HG02852 (cell line): ENCODE data around the gene TMEM25.
"Not testable (repeated sequence)": the region's sequence is repeated elsewhere in the genome, so short reads cannot be mapped to it uniquely, and the experiment has no call there.

Experiments
- ATAC-seq: cut with Tn5 transposase; IDR thresholded peaks from one replicate; pipeline ENCODE4 v1.9.1; 2021; ENCODE audit warnings: mild to moderate bottlenecking, moderate library complexity; ENCODE audit not compliant: unreplicated experiment

TMEM25 gene

DNA sequence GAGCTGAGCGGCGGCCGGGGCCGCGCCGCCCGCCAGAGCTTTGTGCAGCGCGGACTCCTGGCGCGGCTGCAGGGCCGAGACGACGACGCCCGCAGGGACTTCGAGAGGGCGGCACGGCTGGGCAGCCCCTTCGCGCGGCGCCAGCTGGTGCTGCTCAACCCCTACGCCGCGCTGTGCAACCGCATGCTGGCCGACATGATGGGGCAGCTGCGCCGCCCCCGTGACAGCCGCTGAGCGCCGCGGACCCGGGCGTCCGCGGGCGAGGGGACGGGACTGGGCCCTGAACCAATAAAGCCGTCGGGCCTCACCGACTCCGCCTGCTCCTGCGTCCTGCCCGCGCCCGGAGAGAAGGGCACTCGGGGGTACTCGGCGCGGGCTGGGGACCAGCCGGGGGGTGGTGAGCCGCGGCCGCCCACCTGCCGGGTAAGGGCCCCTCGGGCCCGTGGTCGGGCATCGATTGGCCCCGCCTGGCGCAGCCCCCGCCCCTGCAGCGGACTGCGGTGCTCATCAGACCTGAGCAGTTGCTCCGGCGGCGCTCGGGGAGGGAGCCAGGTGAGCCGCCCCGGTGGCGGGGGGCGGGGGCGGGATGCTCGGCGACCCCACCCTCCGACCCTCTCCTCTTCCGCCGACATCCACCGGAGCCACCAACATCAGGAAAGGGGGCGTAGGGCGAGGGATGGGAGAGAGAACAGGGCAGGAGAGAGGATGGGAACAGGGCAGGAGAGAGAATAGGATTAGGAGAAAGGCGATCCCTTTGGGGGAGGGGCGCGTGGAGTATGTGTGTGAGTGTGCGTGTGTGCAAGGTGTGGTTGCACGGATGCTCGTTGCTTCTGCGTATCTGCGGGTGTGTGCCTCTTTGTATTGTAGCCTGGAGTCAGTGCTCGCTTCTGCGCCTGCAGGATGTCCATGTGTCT is at the start of gene TMEM25:
Gene TMEM25 (plus strand): TSS at position 510 of the 914 bp plus-strand sequence. CDS start 610 bp downstream, outside the sequence.
- ATAC-seq = peak; percentile 75

- not testable (repeated sequence) for ATAC-seq
Measured at GRCh38 chr11:118481238-118481637, 49.8 kb upstream of the TMEM25 start.

DNA sequence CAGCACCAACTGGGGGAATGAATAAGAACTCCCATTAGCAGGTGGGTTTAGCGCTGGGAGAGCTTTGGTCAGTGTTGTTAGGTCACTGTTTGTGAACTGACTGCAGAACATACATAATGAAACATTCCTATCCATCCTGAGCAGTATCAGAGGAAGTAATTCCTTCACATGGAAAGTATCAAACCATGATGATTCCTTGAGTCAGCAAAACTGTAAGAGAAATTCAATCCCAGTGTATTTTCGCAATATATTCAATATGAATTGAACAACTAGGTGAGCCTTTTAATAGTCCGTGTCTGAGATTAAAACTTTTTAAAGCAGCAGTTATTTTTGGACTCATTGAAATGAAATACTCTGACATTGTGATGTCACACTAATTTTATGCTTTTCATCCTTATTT is 46.6 kb upstream of the TMEM25 start:
- ATAC-seq = no peak

DNA sequence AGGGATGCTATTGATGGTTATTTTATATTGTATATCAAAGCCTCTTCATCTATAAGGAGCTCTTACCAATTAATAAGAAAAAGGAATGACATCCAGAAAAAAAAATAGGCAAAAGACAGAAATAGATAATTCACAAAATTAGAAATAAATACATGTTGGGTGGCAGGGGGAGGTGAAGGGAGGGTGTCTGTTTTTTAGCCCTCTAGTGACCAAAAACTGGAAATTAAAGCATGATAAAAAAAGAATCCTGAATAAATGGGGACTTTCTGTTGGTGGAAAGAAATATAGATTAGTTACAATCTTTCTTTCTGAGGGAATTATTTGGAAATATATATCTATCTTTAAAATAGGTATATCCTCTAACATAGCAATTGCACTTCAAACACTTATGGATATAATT is 45.7 kb upstream of the TMEM25 start:
- no peak for ATAC-seq

GRCh38 chr11:118488480-118489109 is 42.4 kb upstream of the TMEM25 start:
- ATAC-seq = no peak

DNA sequence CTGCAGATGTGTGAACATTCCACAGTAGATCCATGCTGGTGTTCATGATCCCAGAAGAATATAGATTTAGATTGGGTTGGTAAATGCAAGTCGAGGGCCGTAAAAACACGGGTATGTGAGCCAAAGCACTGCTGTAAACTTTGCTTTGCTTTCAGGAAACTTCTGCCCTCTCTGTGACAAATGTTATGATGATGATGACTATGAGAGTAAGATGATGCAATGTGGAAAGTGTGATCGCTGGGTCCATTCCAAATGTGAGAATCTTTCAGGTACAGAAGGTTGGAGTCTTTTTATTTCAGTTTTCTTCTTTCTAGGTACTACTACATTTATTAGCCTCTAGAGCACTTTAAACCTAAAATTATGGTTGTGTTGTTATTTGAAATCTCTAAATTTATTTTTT is 40.0 kb upstream of the TMEM25 start:
- ATAC-seq = no peak

DNA sequence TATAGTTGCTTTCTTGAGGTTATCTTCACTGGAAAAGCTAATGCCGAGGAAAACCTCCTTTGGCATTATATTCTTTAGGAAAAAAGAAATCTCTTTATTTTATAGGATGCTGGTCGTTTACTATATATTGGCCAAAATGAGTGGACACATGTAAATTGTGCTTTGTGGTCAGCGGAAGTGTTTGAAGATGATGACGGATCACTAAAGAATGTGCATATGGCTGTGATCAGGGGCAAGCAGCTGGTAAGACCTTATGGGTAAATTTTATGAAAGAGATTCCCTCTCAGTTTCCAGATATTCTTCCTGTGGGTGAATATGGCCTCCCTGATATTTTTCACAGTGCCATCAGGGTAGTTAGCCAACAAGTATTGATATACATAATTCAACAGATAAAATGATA is 33.2 kb upstream of the TMEM25 start:
- no peak for ATAC-seq

DNA sequence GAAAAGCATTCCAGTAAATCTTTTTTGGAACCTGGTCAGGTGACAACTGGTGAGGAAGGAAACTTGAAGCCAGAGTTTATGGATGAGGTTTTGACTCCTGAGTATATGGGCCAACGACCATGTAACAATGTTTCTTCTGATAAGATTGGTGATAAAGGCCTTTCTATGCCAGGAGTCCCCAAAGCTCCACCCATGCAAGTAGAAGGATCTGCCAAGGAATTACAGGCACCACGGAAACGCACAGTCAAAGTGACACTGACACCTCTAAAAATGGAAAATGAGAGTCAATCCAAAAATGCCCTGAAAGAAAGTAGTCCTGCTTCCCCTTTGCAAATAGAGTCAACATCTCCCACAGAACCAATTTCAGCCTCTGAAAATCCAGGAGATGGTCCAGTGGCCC is 27.8 kb upstream of the TMEM25 start:
- no peak for ATAC-seq

DNA sequence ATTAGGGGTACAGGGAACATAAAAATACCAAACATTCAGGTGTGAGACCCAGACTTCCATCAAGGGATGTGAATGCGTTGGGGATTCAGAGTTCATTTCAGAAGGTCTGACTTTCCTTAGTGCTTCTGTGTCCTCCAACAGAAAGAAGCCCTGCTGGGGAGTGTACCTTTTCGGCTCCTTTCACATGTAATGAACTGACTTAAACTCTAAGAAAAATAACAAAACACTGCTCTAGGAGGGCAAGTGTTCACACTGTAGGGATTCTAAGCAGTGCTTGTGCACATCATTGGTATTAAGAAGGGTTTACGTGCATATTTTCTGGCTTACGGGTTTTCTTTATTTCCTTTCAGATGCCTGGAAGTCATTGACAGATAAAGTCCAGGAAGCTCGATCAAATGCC is 19.4 kb upstream of the TMEM25 start:
- ATAC-seq = no peak

- no peak for ATAC-seq
Measured at GRCh38 chr11:118514103-118514502, 16.9 kb upstream of the TMEM25 start.

DNA sequence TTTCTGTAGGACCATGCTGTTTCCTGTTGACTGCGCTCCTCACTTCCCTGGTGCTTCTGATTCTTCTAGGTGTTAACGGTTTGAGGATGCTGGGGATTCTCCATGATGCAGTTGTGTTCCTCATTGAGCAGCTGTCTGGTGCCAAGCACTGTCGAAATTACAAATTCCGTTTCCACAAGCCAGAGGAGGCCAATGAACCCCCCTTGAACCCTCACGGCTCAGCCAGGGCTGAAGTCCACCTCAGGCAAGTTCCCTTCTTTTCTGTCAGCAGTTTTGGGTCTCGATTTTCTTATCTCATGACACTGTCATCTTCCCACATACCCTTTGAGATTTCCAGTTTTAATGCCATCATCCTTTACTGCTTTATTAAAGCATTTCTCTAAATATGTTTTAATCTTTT is 11.4 kb upstream of the TMEM25 start:
- no peak for ATAC-seq

GRCh38 chr11:118521892-118522311 is 9.1 kb upstream of the TMEM25 start:
- ATAC-seq = no peak

DNA sequence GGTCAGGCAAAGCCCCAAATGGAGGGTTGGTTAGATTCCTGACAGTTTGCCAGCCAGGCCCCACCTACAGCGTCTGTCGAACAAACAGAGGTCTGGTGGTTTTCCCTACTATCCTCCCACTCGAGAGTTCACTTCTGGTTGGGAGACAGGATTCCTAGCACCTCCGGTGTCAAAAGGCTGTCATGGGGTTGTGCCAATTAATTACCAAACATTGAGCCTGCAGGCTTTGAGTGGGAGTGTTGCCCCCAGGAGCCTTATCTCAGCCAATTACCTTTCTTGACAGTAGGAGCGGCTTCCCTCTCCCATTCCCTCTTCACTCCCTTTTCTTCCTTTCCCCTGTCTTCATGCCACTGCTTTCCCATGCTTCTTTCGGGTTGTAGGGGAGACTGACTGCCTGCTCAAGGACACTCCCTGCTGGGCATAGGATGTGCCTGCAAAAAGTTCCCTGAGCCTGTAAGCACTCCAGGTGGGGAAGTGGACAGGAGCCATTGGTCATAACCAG is 8.4 kb upstream of the TMEM25 start:
- ATAC-seq = no peak

DNA sequence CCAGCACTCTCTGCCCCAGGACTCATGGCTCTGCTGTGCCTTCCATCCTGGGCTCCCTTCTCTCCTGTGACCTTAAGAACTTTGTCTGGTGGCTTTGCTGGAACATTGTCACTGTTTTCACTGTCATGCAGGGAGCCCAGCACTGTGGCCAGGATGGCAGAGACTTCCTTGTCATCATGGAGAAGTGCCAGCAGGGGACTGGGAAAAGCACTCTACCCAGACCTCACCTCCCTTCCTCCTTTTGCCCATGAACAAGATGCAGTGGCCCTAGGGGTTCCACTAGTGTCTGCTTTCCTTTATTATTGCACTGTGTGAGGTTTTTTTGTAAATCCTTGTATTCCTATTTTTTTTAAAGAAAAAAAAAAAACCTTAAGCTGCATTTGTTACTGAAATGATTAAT is 6.6 kb upstream of the TMEM25 start:
- no peak for ATAC-seq

GRCh38 chr11:118524757-118525470 is 6.1 kb upstream of the TMEM25 start:
- ATAC-seq = no peak

GRCh38 chr11:118526688-118527087 is 4.3 kb upstream of the TMEM25 start:
- no peak for ATAC-seq

DNA sequence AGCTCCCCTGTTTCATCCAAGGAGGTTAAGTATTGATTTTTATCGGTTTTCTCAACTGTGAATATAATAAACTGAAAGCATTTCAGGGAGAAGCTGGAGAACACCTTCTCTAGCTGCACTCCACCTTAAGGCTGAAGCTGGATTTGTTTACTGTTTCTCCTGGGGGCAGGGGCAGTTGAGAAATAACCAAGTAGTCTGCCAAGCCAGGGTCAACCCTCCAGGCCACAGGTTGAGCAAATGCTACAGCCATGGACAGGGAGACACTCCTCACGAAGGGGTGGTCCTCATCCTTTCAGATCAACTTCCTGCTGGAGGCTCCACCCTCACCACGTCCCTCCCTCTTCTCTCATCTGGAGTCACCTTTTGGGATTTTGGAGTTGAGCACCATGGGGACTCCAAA is 3.9 kb upstream of the TMEM25 start, which contains the start of gene TTC36:
Gene TTC36 (plus strand): TSS at position 366 of the 400 bp plus-strand sequence. CDS start 21 bp downstream, at position 387.
- no peak for ATAC-seq

GRCh38 chr11:118528511-118528910 is 2.5 kb upstream of the TMEM25 start:
- ATAC-seq = no peak

DNA sequence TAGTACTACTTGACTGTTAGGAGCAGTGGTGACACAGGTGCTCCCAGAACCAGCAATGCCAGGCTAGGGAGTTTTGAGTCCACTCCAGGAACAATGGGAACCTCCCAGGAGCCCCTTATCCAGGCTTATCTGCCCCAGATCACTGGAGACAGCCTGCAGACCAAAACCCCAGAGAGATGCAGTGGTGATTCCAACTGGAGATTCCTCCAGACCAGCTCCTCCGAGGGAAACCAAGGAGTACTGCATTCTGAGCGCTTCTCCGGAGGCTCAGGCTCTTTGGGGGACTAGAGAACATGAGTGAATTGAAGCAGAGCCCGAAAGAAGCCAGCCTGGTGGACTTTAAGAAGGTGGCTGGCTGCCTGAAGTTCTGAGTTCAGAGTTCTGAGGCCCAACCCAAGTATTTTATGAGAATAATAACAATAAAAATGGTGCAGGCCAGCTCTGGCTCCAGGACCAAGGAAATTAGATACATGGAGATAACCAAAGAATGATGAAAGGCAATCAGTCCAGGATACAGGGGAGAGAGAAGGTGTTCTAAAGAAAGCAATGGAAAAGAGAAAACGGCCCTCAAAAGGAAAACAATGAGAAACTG is 1.3 kb upstream of the TMEM25 start:
- ATAC-seq = no peak

DNA sequence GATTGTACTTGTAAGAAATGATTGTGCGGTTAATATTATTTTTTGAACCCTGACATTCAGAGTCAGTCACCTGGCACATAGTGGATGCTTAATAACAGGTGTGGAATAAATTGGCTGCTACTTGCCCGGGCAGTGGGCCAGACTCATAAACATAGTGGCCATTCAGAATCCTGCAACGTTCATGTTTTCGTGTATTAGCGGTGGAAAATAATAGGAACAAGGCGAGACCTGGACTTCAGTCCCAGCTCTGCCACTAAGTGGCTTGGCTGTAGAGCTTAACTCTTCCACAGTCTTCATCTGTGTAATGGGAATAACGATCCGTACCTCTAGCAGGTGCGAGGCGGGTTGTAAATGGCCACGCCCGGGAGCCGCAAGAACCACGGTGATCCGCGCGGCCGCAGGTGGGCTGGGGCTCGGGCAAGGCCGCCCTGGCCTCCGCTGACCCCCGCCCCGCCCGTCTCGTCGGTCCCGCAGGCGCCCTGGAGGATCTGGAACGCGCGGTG is 761 bp upstream of the TMEM25 start:
- peak; percentile 18 for ATAC-seq
